Left ventricle myocardium inferior (tissue), 1 donor: ENCODE measurements around the gene CCDC134. TPM values are rescaled to one million over a fixed set of nuclear protein-coding genes. Genes with fewer than 3 reads are reported as not detected.
A peak's percentile ranks its signal among the peaks of the same experiment; 100 is the strongest.

Experiments used
- DNase-seq: peaks from one replicate; pipeline ENCODE4 v3.0.0-alpha.2; 2020
- H3K27ac ChIP-seq: fragments of 200-600 bp; replicated peaks from 2 replicates; pipeline ENCODE4 v1.8.0; 2021
- H3K27me3 ChIP-seq: fragments of 200-600 bp; 2 replicates; pipeline ENCODE4 v1.8.0; 2021; ENCODE audit warnings: low read depth
- H3K36me3 ChIP-seq: fragments of 200-600 bp; 2 replicates; pipeline ENCODE4 v1.8.0; 2021
- H3K4me1 ChIP-seq: fragments of 200-600 bp; 2 replicates; pipeline ENCODE4 v1.8.0; 2021
- H3K4me3 ChIP-seq: fragments of 200-600 bp; 2 replicates; pipeline ENCODE4 v1.8.0; 2021; ENCODE audit warnings: mild to moderate bottlenecking, moderate library complexity
- H3K9me3 ChIP-seq: fragments of 200-600 bp; replicated peaks from 2 replicates; pipeline ENCODE4 v1.8.0; 2021
- CTCF ChIP-seq: fragments of 200-600 bp; IDR thresholded peaks from 2 replicates; pipeline ENCODE4 v1.8.0; 2021; ENCODE audit warnings: antibody characterized with exemption, mild to moderate bottlenecking, borderline replicate concordance
- intact Hi-C: fragments of 100-400 bp; cut with micrococcal nuclease; formaldehyde crosslinking; loops from one replicate; pipeline ENCODE4 v1.11.0; 2022
- total RNA-seq: library from RNA; stranded (reverse); fragmentation: NEBNext Ultra II Directional; extraction: Animal tissue kit (Norgen Biotek cat#: 25700); gene quantifications from one replicate; pipeline ENCODE4 v1.2.1, GENCODE V29; 2021
- donor health status: DM: no; HTN: yes; CAD: no; lungs with severe emphysema.

Gene CCDC134
- total RNA-seq, 1 donor from 2014 or later: 3.9 TPM

- Histone ChIP-seq H3K27me3 (peaks cover 6% of the 10 kb centered on the region), H3K4me3 (no peak overlapping the region), H3K4me1 (no peaks in the 10 kb centered on the region), H3K36me3 (no peaks in the 10 kb centered on the region), H3K27ac (no peak overlapping the region), H3K9me3 (no peaks in the 10 kb centered on the region)
- peak; percentile 38 for TF ChIP-seq CTCF
- DNase-seq: no peak
- intact Hi-C loops: no loop called here
These were observed 37.3 kb upstream of the CCDC134 start for GRCh38 chr22:41762980-41763779.

GRCh38 chr22:41766476-41766875 is 34.0 kb upstream of the CCDC134 start:
- no peak for DNase-seq
- intact Hi-C loops: no loop called here
- no peaks in the 10 kb centered on the region for H3K36me3 ChIP-seq
- H3K27ac ChIP-seq: no peak overlapping the region
- no peak overlapping the region for H3K4me3 ChIP-seq
- H3K27me3 ChIP-seq: peaks cover 6% of the 10 kb centered on the region
- no peaks in the 10 kb centered on the region for H3K4me1 ChIP-seq
- no peak for TF ChIP-seq CTCF
- no peaks in the 10 kb centered on the region for H3K9me3 ChIP-seq

GRCh38 chr22:41768430-41768829 is 32.0 kb upstream of the CCDC134 start:
- no peaks in the 10 kb centered on the region for H3K4me1 ChIP-seq
- H3K9me3 ChIP-seq: no peaks in the 10 kb centered on the region
- no peak overlapping the region for H3K27ac ChIP-seq
- intact Hi-C loops: no loop called here
- no peak for TF ChIP-seq CTCF
- H3K36me3 ChIP-seq: no peaks in the 10 kb centered on the region
- H3K4me3 ChIP-seq: no peak overlapping the region
- no peak for DNase-seq
- peaks cover 6% of the 10 kb centered on the region for H3K27me3 ChIP-seq

- DNase-seq: no peak
- intact Hi-C loops: loop anchor here (10.0 kb wide), 1 partner anchor 56 kb away; no protein-coding TSS in a partner anchor
- Histone ChIP-seq H3K4me3 (no peak overlapping the region), H3K36me3 (no peaks in the 10 kb centered on the region), H3K9me3 (no peaks in the 10 kb centered on the region), H3K27ac (no peak overlapping the region), H3K27me3 (no peaks in the 10 kb centered on the region), H3K4me1 (no peaks in the 10 kb centered on the region)
- TF ChIP-seq CTCF: no peak
These were observed 29.6 kb upstream of the CCDC134 start for GRCh38 chr22:41770715-41771468.

- no peak for TF ChIP-seq CTCF
- Histone ChIP-seq H3K27ac (no peak overlapping the region), H3K4me3 (no peak overlapping the region), H3K9me3 (no peaks in the 10 kb centered on the region), H3K27me3 (no peaks in the 10 kb centered on the region), H3K36me3 (no peaks in the 10 kb centered on the region), H3K4me1 (no peaks in the 10 kb centered on the region)
- no peak for DNase-seq
- intact Hi-C loops: loop anchor here (10.0 kb wide), 1 partner anchor 57 kb away; no protein-coding TSS in a partner anchor
These were observed 28.3 kb upstream of the CCDC134 start for GRCh38 chr22:41772198-41772597.
